Stomach (tissue), 4 donors: Measurements from ENCODE around the gene KCNK2.

Experiments used
- CTCF ChIP-seq, 7 experiments: fragments of 450-650 bp in 4 of 7; fragments of 200-600 bp in 3 of 7; sonication (generic) in 3 of 7; IDR thresholded peaks; one replicate each; pipeline ENCODE4 v1.5.1; 2016 to 2019; ENCODE audit warnings: antibody characterized with exemption in 7 of 7, control low read depth in 2 of 7, mild to moderate bottlenecking in 1 of 7
- EP300 ChIP-seq: sonication (generic); formaldehyde crosslinking; IDR thresholded peaks from one replicate; pipeline ENCODE4 v1.6.1; 2017; ENCODE audit warnings: antibody characterized with exemption
- POLR2A ChIP-seq, 4 donors: fragments of 450-650 bp; IDR thresholded peaks; one replicate each; pipeline ENCODE4 v1.6.1; 2016; ENCODE audit warnings: antibody characterized with exemption in 4 of 4, control low read depth in 2 of 4, mild to moderate bottlenecking in 1 of 4, moderate library complexity in 1 of 4

- TF ChIP-seq CTCF (IDR thresholded peaks at IDR 0.05) (no peak), POLR2A (IDR thresholded peaks at IDR 0.05) (no peak), EP300 (no peak)
These were observed 191.4 kb downstream of the KCNK2 start for GRCh38 chr1:215273838-215274516.
